ENCODE data around the gene MYNN. TPM values are rescaled to one million over a fixed set of nuclear protein-coding genes. Genes with fewer than 3 reads are reported as not detected.

MYNN gene
- total and polyA plus RNA-seq, 2 donors (not counting 1 experiment from before 2014, with no cell fraction given) = 14.7 to 24.0 TPM

- TF ChIP-seq EZH2 (IDR thresholded peaks at IDR 0.05; ENCODE audit: borderline replicate concordance, insufficient read depth, low read depth, low read length, poor library complexity, severe bottlenecking) (no peak), CTCF (IDR thresholded peaks at IDR 0.05) (no peak)
- ChIA-PET CTCF (no interaction called here), POLR2A (no interaction called here)
- ATAC-seq (ENCODE audit: low read depth) (no peak), DNase-seq (no peak)
- Mint-ChIP-seq H3K9me3 (ENCODE audit: insufficient read depth) (no peaks in the 10 kb centered on the region), H3K27ac (no peak overlapping the region), H3K4me1 (peaks cover 21% of the 10 kb centered on the region), H3K4me3 (no peak overlapping the region), H3K27me3 (no peaks in the 10 kb centered on the region)
- Histone ChIP-seq H3K4me2 (replicated peaks; ENCODE audit: low read depth, low read length, poor library complexity, severe bottlenecking) (no peak overlapping the region), H3K9ac (ENCODE audit: low read length) (no peak overlapping the region), H3K4me3 (ENCODE audit: control extremely low read depth in 1 of 5, extremely low read depth in 1 of 5, insufficient read depth in 1 of 5, low read depth in 2 of 5, low read length in 4 of 5) (no peak overlapping the region), H3K27me3 (replicated peaks in 1 of 4; ENCODE audit: control extremely low read depth in 1 of 4, control insufficient read depth in 3 of 4, insufficient read depth in 4 of 4, low read length in 3 of 4) (no peaks in the 10 kb centered on the region), H2AFZ (ENCODE audit: insufficient read depth, low read depth, low read length, poor library complexity, severe bottlenecking) (no peak overlapping the region), H3K79me2 (ENCODE audit: control insufficient read depth, insufficient read depth, low read length) (peaks cover 33% of the 10 kb centered on the region), H3K9me3 (ENCODE audit: control extremely low read depth in 1 of 3, control insufficient read depth in 2 of 3, insufficient read depth in 1 of 3, low read length in 2 of 3) (no peaks in the 10 kb centered on the region), H4K20me1 (ENCODE audit: control insufficient read depth, insufficient read depth, low read length, poor library complexity, severe bottlenecking) (peaks cover 8% of the 10 kb centered on the region), H3K4me1 (ENCODE audit: control insufficient read depth in 2 of 2, insufficient read depth in 2 of 2, low read length in 2 of 2) (no peaks in the 10 kb centered on the region), H3K36me3 (replicated peaks in 1 of 2; ENCODE audit: control extremely low read depth in 1 of 2, control insufficient read depth in 1 of 2, extremely low read depth in 1 of 2, insufficient read depth in 2 of 2, low read length in 1 of 2) (peaks cover 15 to 76% of the 10 kb centered on the region in 2 experiments), H3K27ac (ENCODE audit: low read length in 2 of 2) (no peak overlapping the region)
- WGBS (ENCODE audit: insufficient coverage) = 98% methylated on average over 4 of the region's 4 CpGs
- intact Hi-C loops (cut with micrococcal nuclease) = no loop called here
These were observed 8.1 kb downstream of the MYNN start for GRCh38 chr3:169781209-169781855.

DNA sequence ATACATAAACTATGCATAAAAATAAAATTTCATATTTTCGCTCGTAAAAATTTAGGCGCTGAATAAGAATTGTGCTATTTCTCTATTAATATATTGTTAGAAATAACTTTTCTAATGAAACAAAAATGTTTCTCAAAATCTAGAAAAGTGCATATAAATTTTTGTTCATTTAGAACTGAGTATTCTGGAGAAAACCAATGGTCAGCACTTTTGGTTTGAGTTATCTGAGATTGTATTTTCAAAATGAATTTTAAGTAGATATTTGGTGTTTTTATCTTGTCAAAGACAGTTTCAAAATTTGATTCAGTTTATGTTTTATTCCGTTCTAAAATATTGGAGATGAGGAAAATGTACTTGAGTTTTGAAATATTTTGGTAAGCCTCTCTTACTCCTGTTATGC lies 13.9 kb downstream of the MYNN start:
- TF ChIP-seq CTCF (IDR thresholded peaks at IDR 0.05) = no peak
- TF ChIP-seq EZH2 (IDR thresholded peaks at IDR 0.05; ENCODE audit: borderline replicate concordance, insufficient read depth, low read depth, low read length, poor library complexity, severe bottlenecking) = no peak
- H3K4me2 ChIP-seq (replicated peaks; ENCODE audit: low read depth, low read length, poor library complexity, severe bottlenecking) = no peak overlapping the region
- H4K20me1 ChIP-seq (ENCODE audit: control insufficient read depth, insufficient read depth, low read length, poor library complexity, severe bottlenecking) = no peaks in the 10 kb centered on the region
- ATAC-seq (ENCODE audit: low read depth) (no peak), DNase-seq (no peak)
- peaks cover 4 to 33% of the 10 kb centered on the region in 2 experiments for H3K36me3 ChIP-seq (replicated peaks in 1 of 2; ENCODE audit: control extremely low read depth in 1 of 2, control insufficient read depth in 1 of 2, extremely low read depth in 1 of 2, insufficient read depth in 2 of 2, low read length in 1 of 2)
- CTCF ChIA-PET = no interaction called here
- intact Hi-C loops (cut with micrococcal nuclease) = no loop called here
- H3K9me3 ChIP-seq (ENCODE audit: control extremely low read depth in 1 of 3, control insufficient read depth in 2 of 3, insufficient read depth in 1 of 3, low read length in 2 of 3) = no peaks in the 10 kb centered on the region
- no peak overlapping the region for H2AFZ ChIP-seq (ENCODE audit: insufficient read depth, low read depth, low read length, poor library complexity, severe bottlenecking)
- Mint-ChIP-seq H3K9me3 (ENCODE audit: insufficient read depth) (no peaks in the 10 kb centered on the region), H3K27me3 (no peaks in the 10 kb centered on the region), H3K4me3 (no peak overlapping the region), H3K4me1 (peaks cover 2% of the 10 kb centered on the region), H3K27ac (no peak overlapping the region)
- no peaks in the 10 kb centered on the region for H3K79me2 ChIP-seq (ENCODE audit: control insufficient read depth, insufficient read depth, low read length)
- no peak overlapping the region for H3K27ac ChIP-seq (ENCODE audit: low read length in 2 of 2)
- no peaks in the 10 kb centered on the region for H3K27me3 ChIP-seq (replicated peaks in 1 of 4; ENCODE audit: control extremely low read depth in 1 of 4, control insufficient read depth in 3 of 4, insufficient read depth in 4 of 4, low read length in 3 of 4)
- WGBS (ENCODE audit: insufficient coverage) = no CpG with 5 or more reads among the region's 4 CpGs
- H3K4me1 ChIP-seq (ENCODE audit: control insufficient read depth in 2 of 2, insufficient read depth in 2 of 2, low read length in 2 of 2) = no peaks in the 10 kb centered on the region
- no peak overlapping the region for H3K9ac ChIP-seq (ENCODE audit: low read length)
- H3K4me3 ChIP-seq (ENCODE audit: control extremely low read depth in 1 of 5, extremely low read depth in 1 of 5, insufficient read depth in 1 of 5, low read depth in 2 of 5, low read length in 4 of 5) = no peak overlapping the region
- POLR2A ChIA-PET = no interaction called here
